NCI-H1694 (cell line): ENCODE data around the gene AK8.
"Not testable (repeated sequence)": the region's sequence is repeated elsewhere in the genome, so short reads cannot be mapped to it uniquely, and the experiment has no call there.

Experiments
- DNase-seq: peaks from one replicate; lab custom pipeline; 2025; lab: John Stamatoyannopoulos, UW

The AK8 gene

DNA sequence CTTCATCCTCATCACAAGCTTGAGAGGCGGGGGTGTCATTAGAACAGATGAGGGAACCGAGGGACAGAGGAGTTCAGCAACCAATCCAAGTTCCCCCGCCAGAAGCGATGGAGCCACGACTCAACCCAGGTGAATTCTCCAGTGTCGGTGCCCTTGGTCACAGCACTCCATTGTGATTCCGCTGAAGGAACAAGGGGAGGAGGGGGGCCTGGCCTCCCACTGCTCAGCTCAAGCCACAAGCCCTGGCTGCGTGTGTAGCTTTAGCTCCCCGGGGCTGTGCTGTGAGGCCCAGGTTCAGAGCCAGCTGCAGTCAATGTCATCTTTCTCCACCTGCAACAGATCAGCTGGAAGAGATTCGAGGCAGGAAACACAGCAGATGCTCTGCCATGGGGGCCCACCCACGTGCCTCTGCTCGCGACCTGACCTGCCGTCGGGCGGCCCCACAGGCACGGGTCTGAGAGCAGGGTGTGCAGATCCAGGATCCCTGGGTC lies 135.2 kb downstream of the AK8 start:
- no peak for DNase-seq

DNA sequence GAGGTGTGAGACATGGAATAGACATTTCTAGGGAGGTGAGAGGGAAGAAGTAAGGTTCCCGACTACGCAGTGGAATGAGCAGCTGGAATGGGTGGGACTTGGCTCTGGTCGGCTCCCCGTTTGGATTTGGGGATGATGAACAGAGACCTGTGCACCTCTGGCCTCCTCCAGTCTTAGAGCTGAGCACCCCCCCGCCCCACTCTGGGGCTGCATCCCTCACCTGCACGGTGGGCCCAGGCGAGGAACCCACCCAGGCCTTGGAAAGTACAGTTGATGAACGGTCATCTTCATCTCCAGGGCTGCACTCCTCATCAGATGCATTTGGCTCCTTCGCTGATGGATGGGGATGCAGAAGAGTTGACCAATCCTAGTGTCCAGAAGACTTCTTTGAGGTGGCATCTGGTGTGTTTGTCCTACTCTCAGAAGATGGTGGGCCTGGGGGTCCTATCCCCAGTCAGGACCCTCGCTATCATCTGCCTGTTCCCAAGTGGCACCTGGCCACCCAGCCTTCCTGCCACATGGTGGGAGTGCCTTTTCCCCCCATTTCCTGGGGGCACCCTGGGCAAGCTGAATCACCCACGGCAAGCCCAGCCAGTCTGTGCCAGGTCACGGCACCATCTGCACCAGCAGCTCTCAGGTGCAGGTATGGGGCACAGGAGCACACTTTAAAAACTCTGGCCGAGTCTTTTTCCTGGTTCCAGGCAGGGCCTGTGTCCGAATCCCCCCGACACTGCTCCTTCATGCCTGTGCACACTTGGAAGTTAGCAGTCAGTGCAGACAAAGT lies 137.4 kb downstream of the AK8 start:
- no peak for DNase-seq

DNA sequence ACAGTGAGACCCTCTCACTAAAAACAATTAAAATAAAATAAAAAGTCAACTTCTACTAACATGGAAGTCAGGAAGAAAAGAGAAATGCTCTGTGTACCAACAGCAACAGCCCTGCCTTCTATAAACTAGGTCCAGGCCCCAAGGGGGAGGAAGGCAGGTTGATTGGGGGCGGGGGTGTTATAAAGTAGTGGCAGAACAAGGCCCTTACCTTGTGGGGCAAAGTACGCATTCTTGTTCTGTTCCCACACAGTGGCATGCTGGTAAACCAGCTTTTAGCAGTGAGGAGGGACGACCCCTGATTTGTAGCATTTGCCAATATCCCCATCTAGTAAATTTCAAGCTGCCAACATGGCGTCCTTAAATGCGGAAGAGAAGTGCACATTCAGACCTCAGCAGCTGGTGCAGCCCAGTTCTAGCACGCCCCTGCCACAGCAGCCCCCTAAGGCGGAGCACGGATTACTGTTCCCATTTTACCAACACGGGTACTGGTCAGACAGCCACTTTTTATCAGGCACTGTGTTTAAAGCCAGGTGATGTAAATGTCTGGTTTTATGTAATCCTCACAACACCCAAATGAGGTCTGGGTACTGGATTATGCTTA lies 138.3 kb downstream of the AK8 start:
- no peak for DNase-seq

DNA sequence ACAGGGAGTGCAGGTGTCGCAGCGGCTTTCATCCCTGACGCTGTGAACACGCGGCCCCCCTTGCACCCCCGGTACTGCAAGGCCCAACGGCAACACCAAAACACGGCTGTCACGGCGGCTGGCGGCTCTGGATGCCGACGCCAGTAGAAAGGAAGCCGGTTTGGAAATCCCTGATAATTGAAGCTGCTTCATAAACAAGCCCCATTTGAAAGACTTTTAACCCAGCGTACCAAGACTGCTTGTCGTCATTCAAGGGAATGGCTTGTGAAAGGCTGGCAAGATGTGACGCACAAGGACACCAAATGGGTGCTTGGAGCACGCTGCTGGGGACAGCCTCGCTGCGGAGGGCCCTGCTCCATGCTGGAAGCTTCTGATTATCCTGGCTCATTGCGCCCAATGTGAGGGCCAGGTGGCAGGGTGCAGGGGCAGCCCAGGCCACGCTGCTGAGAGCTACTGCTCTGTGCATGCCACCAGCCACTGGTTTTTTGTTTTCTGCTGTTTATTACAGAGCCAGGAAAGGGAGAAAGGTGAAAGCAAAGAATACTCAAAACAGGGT lies 144.7 kb downstream of the AK8 start:
- no peak for DNase-seq

DNA sequence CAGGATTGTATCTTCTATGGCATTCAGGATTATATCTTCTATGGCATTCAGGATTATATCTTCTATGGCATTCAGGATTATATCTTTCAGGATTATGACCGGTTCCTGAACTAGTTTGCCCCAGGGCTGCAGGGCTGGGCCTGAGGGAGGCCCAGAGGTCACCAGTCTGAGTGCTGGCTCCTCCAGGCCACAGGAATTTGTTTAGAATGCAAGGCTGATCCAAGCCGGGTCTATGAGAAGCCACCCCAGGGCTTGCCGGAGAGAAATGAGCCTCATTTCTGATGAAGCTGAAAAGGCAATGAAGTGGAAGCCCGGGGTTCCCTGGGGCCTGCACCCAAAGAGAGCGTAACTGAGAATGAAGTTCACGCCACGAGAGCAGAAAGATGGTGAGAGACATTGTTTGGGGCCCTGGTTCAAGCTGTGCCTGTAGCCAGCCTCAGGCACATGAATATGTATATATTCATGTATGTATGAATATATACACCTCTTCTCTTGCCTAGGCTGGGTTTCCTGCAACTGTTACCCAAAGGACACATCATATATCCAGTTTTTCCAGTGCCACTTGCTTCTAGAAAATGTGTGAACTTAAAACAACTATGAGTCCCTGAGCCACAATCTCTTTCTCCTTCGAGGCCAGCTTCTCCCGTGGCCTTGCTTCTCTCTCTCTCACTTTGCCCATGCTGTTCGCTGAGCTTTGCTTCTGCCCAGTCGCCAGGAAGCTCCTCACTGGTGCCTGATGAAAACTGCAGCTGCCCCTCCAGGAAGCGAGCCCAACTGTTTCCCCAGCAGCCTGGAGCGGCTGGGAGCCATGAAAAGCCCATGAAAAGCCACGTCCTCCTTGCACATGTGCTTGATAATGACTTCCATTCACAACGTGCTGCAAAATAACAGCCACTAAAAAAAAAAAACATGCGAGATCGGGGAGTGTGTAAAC lies 145.5 kb downstream of the AK8 start:
- no peak for DNase-seq

DNA sequence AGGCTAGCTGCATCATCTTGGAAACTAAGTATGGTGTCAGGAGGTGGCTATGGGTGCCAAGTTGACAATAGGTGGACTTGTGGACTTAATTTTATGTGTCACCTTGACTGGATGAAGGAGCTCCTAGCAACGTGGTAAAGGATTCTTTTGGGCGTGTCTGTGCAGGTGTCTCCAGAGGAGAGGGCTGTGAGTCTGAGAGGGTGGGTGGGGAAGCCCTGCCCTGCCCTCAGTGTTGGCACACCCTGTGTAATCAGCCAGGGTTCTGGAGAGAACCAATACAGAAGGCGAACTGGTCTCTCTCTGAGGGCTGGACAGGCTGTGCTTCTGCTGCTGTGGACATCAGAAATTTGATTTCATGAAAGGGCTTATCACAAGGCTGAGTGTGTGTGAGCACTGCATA lies 146.9 kb downstream of the AK8 start:
- no peak for DNase-seq

DNA sequence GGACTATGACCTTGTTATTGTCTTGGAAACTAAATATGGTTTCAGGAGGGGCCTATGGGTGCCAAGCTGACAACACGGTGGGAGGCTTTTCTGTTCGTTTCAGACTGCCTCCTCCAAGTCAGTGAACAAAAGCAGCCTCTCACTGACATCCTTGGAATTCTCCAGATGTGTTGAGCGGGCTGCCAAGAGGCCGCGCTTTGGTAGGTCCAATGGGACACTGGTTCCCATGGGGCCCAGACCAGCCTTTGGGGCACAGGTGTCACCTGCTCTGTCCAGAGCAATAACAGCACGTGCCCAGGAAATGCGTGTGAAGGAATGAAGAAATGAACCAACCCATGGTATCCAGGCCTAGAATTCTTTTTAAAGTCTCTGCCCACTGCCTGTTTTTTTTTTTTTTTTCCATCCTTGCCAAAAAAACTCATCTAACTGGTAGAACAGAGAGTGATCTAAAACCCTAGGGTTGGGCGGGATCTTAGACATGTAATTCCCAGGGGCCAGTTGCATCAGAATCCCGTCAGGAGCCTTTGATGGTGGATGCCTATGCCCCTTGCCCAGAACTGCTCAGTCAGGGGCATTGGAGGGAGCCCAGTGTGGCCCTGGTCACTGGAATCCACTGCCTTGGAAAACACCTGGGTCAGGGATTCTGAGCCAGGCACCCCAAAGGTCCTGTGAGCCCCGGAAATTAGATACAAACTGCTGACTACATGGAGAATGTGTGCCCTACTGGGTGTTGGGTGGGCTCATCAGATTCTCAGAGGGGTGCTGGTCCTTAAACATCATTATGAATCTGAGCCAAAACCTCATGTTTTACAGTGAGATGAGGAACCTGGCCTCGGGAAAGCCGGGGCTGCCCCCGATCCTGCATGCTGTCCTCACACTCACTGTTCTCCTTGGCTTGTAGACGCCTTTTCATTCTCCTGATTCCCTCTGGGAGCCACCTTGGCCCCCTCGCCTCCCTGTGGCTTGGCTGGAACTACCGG lies 147.7 kb downstream of the AK8 start:
- no peak for DNase-seq

DNA sequence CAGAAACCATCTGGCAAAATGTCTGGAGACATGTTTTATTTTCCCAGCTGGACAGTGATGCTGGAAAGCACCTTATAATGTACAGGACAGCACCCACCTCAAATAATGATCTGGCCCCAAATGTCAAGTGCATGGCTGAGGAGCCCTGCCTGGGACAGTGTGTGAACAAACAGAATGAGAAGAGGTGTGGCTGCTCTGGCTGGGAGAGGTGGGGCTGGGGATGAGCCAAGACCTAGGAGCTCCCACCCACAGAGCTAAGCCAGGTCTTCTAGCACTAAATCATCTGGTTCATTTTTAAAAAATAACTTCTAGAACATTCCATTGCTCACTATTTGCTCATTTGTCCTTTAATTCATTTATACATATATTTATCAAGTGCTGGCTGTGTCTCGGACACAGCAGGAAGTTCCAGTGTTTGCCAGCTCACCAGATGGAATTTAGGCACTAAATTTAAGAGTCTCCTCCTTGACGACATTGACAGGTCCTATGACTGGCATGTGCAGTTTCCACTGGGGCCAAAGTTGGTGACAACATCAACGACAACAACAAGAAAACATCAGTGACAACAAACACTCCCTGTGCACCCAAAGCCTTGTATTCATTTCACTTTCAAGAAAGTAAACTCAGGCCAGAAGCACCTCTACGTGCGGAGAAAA lies 148.7 kb downstream of the AK8 start:
- DNase-seq = no peak

DNA sequence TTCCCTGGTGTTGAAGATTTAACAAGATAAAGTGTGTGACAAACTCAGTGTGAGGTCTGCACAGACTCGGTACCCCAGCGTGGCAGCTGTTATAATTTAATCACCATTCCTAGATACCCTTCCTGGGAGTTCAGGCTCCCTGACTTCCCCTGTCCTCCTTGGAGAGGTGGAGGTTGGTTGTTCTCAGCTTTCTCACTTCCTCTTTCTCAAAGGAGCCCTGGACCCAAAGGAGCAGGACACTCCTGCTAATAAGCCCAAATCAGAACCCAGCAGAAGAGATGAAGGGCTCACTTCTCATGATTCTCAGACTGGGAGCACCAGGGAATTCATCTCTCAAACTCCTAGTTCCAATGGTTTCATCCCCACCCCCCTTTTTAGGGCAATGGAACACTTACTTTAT lies 149.6 kb downstream of the AK8 start:
- DNase-seq = no peak

DNA sequence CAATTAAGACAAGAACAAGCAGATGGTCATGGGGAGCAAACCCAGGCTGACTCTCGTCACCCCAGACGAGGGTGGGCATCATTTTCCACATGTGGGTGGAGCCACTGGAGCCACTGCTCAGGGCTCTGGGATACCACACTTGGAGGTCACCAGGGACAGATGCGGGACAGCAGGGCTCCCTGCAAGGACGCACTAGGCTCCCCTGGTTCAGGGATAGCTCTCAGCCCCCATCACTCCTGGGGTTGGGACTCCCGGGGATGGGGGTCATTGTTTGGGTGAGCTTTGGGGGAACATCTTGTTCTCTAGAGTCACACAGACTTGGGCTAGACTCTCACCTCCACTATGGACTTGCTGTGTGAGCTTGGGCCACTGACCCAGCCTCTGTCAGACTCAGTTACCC lies 150.0 kb downstream of the AK8 start:
- DNase-seq = no peak

DNA sequence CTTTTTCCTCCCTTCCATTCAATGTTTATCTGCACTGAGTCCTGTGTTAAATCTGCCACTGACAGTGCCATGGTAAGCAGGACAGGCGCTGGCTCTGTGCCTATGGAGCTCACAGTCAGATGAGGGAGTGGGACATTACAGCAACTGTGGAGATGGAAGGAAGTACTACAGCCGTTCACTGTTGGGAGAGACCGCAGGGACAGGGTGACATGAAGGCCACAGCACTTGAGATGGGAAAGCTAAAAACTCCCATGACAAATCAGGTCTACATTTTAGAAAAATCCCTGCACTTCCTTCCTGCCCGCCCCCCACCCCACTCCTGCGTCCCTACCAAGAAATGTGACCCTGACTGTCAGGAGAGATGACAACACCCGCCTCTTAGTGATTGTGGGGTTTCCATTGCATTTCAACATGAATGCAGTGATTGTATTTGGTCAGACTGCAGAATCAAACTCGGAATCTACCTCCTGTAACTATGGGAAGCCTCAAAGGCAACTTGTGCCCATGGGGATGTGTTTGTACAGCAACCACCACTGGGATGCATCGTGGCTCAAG lies 151.4 kb downstream of the AK8 start:
- no peak for DNase-seq

DNA sequence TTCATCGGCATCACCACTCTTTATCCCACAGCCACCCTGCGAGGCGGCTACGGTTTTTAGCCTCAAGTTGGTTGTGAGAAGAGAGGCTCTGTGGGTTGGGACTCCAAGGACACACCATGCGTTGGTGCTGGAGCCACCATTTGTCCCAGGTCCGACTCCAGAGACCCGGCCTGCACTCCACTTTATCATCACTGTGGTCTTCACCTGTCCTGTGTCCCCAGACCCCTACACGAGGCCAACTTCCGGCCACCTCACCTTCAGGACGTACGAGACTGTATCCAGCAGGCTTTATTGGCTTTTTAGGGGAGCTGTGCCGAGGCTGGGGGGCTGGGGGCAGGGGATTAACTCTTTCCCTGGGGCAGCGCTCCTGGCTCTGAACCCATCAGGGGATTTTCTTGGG lies 152.8 kb downstream of the AK8 start:
- DNase-seq = no peak

DNA sequence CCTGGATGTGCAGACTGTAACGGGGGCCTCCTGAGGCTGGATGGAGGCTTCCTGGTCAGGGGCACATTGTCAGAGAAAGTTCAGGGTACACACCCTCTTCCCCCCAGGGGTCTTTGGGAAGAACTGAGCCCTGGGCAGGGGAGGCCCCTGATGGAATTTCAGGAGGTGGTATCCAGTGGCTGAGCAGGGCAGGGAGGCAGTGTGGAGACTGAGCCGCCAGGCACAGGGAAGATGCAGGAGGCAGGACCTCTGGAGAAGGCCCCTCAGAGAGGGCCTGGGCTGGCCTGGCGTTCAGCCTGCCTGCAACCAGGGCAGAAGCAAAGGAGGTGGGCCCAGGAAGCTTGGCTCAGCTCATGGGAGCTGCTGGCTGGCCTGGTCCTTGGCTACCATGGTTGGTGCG lies 154.3 kb downstream of the AK8 start:
- no peak for DNase-seq

DNA sequence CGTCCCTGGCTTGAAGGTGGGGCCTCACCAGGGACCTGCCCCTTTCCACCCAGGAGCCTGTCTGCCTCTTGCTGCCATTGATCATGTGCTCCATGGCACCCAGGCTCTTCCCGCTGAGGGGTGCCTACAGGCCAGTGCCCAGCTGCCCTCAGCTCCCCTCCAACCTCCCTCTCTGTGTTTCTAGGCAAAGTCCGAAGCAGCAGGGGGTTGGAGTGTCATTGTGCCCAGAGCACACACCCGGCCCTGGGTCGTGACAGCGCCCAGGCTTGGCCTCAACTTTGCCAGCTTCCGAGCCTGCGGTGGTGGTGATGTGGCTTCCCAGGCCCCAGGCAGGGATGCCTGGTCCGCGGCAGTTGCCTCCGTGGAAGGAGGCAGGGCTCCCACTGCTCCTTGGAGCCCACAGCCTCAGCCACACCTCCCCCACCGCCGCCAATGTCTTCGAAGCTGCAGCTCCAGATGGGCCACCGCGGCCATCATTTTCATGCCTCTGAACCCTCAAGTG lies 155.5 kb downstream of the AK8 start:
- no peak for DNase-seq

DNA sequence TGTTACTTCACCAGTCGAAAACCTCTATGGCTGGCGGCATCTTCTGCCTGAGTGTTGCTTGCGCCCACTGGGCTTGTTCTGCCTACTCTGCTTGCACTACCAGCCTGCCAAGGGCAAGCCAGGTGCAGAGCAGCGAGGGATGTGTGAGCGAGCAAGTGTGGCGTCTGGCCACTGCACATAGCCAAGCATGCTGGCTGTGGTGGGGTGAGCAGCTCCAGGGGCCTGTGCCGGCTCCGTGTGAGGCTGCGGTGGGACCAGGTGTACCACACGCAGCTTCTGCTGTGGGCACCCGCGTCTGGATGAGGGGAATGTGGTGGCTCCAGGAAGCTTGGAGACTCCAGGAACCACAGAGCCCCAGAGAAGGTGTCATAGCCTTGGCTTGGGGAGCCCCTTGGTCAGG lies 156.4 kb downstream of the AK8 start:
- no peak for DNase-seq

DNA sequence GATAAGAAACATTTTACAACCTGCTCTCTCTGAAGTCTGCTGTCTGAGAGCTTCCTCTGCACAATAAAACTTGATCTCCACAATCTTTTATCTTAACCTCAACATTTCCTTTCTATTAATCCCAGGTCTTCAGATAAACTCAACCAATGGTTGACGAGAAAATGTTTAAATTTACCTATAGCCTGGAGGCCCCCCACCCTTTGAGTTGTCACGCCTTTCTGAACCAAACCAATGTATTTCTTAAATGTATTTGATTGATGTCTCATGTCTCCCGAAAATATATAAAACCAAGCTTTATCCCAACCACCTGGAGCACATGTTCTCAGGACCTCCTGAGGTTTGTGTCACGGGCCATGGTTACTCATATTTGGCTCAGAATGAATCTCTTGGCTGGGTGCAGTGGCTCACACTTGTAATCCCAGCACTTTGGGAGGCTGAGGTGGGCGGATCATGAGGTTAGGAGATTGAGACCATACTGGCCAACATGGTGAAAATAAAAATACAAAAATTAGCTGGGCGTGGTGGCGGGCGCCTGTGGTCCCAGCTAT lies 159.6 kb downstream of the AK8 start:
- not testable (repeated sequence) for DNase-seq

DNA sequence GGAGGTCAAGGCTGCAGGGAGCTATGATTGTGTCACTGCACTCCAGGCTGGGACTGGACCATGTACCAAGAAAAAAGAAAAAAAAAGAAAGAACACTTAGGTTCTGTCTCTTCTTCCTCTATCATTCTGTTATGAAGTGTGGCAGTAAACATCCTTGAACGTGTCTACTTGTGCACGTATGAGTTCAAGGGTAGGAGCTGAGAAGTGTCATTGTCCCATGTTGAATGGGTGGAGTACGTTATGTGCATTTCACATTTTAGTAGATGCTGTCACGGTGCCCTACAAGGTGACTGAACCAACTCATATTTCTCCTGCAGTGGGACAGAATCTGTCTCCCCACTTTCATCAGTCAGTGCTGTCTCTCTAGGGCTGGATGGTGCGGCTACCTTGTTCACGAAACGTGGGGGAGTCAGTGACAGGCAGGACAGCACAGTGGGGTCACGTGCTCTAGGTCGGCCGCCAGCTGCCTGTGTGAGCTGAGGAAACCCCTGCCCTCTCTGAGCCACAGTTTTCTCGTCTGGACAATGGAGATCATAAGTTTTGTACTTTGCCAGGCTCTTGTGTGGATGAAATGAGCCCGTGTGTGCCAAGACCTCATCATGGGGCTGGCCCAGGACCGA lies 160.6 kb downstream of the AK8 start:
- DNase-seq = no peak

DNA sequence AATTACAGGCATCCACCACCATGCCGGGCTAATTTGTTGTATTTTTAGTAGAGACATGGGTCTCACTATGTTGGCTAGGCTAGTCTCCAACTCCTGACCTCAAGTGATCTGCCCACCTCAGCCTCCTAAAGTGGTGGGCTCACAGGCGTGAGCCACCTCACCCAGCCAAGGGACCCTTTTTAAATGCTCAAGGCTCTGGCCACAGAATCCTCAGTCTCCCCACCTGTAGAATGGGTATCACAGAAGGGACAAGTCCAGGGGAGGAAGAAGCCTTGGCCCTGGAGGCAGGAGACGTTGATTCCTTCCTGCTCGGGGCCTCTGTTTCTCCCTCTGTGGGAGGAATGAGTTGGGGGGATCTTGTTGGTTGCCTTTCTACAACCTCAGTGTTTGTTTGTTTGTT lies 162.1 kb downstream of the AK8 start:
- DNase-seq = no peak

DNA sequence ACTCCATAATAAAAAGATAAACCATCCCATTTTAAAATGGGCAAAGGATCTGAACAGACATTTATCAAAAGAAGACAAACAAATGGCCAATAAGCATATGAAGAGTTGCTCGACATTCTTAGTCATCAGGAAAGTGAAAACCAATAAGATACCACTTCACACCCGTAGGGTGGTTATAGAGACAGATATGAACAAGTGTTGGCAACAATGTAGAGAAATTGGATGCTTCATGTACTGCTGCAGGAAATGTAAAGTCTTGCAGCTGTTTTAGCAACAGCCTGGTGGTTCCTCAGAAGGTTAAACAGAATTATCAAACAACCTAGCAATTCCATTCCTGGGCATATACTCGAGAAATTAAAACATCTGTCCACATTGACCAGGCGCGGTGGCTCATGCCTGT lies 165.3 kb downstream of the AK8 start:
- no peak for DNase-seq
